HG03469 (cell line): ENCODE data around the gene PLP2.

ENCODE experiments used
- ATAC-seq: cut with Tn5 transposase; IDR thresholded peaks from one replicate; pipeline ENCODE4 v1.9.1; 2021; ENCODE audit warnings: mild to moderate bottlenecking, moderate library complexity, moderate number of reproducible peaks; ENCODE audit not compliant: unreplicated experiment

Gene PLP2

DNA sequence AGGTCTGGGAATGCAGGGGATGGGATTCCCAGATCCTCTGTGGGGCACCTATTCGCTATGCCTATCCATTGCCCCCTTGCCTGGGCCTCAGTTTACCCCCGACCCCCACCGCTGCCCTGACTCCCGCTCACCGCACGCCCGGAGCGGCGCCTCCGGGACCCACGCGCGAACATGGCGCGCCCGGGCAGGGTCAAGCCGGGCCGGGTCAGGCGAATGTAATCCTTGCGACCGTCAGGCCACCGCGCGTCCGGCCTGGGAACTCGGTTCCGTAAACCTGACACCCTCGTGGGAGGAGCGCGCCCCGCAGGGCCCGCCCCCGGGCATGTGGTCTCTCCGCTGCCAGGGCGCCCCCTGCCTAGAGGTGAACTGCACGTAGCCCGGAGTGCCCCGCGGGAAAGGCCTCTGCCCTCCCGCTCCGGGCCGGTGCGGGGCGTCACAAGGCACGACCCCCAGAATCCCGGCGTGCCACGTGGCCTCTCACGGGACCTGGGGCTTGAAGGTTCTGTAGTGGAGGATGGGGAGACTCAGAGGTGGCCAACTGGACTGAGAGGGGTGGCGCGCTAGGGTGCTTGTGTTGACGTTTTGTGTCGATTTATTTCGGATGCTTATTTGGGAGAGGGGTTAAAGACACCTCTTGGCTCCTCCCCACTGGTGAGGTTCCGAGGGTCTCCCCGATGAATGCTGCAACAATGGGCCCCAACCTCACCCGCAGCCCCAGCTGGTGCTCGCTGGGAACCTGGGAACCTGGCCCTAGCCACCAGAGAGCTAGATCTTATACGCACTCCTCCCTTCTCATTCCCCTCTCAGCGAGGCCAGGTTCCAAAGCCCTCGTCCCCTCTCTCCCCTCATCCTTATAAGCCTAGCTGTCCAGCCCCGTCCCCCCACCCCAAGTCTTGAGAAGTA is 14.7 kb downstream of the PLP2 start, which contains the start of gene PRICKLE3:
Gene PRICKLE3, minus strand, starts transcription at position 249 of the 903 bp plus-strand sequence. Its CDS starts 76 bp downstream, at position 173.
- ATAC-seq: peak; percentile 27

DNA sequence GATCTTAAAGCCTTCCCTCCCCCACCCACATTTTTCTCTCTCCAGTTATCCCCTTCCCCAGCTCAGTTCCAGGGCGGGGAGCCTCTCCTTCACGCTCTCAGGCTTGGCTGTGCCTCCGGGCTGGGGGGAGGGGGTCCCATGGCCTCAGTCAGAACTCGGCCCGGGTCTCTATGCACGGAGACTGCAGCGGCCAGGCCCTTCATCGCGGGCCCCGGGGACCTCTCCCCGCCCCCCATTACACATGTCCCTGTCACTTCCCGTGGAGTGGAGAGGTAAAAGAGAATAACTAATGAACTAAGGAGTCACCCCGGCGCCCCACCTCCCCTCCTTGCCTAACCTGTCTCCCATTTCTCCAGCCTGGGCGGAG is 15.3 kb downstream of the PLP2 start:
- no peak for ATAC-seq

DNA sequence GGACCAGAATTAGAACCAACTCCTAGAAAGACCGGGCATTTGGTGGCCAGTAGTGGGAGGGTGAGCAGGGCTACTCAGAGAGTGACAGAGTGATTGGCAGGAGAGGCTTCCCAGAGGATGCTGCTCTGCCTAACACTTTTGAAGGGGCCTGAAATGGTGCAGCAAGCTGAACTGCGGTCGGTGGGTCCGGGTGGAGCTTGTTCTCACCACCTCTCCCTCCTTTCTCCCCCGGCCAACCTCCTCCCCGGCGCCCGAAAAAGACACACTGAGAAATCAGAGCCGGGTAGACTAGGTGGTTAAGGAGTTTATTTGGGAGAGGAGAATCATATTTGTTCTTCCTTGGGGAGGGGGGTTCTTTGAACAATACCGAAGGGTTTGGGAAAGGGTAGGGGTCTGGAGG is 15.8 kb downstream of the PLP2 start:
- ATAC-seq: no peak

DNA sequence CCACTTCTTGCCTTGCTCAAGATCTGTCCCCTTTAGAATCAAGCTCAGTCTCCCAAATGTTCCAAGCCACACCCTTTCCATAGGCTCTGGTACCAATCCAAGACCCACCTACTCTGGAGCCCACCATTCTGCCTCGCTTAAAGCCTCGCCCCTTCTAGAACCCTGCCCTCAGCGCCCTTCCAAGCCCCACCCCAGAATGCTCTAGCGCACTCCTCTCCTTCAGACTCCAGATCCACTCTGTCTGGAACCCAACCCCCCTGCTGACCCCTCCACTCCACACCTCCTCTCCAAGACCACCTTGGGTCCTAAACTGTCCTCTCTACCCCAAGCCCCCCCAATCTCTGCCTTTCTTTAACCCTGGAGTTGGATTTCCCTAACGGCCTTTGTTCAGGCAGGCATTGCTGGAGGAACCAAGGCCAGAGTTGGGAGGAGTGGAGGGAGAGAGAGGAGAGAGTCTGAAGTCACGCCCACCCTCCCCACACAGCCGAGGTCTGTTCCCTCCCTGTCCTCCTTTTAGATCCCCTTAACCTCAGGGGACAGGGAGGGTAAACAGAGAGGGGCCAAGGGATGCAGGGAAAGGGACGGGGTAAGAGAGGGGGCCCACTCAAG is 16.9 kb downstream of the PLP2 start:
- no peak for ATAC-seq

DNA sequence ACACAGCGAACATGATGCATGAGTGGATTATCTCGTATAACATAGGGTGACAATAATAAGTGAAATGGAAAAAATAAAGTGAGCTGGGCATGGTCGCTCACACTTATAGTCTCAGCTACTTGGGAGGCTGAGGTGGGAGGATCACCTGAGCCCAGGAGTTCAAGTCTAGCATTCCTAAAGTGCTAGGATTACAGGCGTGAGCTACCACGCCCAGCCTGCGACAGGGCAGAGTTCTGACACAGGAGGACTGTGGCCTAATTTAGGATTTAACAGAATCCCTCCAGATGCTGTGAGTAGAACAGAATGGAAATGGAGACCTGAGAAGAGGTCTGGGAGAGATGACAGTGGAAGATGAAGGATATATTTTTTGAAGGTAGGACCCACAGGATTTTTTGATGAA is 17.9 kb downstream of the PLP2 start:
- no peak for ATAC-seq

DNA sequence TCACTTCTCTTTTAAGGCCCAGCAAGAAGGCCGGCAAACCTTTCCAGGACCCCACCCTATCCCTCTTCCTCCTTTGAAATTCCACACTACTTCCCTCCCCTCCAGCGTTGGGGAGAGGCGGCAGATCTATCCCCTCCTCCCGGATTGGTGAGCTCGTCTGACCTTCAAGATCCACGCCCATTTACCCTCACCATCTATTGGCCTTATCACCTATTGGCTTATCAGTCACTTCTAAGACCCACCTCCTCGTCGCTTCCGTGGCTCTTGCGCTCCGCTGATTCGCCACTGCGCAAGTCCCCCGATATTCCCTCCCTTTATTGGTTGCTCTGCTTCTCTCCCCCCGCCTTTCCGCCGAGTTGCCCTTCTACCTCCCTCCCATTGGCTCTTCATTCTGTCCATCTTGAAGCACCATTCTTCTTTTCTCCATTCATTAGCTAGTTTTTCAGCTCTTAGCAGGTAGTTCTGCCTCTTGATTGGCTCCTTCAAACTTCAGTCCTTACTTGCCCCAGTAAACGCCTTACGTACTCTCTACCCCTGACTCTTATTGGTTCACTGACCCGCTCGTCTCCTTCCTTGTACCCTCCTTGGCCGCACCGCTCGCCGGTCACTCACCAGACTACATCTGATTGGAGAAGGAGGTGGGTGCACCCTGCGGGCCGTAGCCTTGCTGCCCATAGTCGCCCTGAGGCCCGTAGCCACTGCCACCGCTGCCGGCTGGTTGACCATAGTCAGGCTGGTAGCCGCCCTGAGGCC is 19.3 kb downstream of the PLP2 start:
- peak; percentile 72 for ATAC-seq

DNA sequence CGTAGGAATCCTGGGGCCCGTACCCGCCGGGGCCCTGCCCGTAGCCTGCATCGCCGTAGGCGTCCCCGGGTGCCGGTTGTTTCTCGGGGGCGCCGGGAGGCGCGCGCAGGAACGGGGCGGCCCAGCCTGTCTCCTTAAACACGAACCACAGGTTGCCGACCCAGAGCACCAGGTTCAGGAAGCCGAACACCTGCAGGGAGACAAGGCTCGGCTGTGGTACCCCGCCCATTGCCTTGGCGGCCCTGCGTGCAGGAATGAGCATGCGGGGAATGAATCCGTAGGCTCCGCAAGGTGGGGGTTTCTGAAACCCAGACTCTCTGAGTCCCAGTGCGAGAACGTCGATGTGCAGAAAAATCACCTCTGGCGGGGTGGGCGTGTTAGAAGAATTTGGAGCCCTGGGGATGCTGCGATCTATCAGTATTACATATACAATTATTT is 19.9 kb downstream of the PLP2 start:
- ATAC-seq: peak; percentile 2

DNA sequence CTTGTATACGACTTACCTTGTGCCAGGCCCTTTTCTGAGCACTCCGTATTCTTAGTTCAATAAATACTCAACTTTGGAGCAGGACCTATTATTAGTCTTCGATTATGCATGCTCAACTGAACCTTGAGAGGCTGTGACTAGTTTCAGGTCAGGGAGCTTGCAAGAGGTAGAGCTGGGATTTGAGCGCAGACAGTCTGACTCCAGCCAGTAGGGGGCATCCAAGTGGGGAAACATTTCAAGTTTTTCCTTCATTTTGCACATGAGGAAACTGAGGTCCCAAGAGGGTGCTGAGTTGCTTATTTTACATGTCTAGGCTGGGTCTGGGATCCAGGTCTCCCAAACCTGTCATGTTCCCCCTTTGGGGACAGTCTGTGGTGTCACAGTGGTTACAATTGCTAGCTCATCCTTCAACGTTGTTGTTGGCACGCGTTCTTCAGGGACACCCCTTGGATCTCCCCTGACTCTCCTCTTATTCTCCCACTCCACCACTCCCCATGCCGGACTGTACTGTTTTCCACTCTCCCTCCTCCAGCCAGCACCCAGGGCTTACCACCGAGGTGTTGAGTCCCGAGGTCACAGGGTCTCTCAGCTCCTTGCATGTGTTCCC is 21.1 kb downstream of the PLP2 start:
- ATAC-seq: no peak

DNA sequence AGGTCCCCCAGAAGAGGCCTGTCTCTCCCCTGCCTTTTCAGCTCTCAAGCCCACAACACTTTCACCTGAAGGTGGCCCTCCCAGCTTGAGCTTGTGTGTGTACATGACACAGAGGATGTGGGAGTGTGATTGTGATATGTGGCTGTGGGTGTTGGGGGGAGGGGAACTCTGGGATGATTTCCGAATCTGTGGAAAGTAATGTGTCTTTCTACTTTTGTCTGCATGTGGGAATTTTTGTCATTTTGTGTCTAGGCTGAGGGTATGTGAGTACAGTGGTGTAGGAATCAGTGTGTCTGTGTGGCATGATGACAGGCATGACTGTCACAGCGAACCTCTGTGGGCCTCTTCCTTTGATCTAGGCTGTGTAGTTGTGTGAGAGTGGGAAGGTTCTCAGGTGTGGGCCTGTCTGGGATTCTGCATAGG is 21.9 kb downstream of the PLP2 start:
- no peak for ATAC-seq

DNA sequence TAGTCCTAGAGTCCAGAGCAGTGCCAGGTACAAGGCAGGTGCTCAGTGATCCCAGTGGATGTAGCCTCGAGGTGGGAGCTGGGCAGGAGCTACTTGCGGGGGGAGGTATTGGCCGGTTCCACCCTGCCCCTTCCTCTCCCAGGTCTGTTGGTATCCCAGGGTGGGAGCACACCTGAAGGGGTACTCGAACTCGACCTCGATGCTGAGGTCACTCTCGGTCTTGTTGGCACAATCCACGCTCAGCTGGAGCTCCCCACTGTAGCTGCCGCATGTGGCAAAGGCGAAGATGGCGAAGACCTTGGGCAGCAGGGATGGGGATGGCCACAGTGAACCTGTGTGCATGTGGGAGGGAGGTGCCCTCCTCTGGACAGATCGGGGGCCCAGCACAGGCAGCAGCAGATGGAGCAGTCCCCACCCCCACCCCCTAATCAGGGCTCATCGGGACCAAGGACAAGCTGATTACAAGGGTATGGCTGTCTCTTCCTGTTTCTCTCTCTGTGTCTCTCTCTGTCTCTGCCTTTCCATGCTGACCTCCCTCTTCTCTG is 25.9 kb downstream of the PLP2 start:
- ATAC-seq: no peak

DNA sequence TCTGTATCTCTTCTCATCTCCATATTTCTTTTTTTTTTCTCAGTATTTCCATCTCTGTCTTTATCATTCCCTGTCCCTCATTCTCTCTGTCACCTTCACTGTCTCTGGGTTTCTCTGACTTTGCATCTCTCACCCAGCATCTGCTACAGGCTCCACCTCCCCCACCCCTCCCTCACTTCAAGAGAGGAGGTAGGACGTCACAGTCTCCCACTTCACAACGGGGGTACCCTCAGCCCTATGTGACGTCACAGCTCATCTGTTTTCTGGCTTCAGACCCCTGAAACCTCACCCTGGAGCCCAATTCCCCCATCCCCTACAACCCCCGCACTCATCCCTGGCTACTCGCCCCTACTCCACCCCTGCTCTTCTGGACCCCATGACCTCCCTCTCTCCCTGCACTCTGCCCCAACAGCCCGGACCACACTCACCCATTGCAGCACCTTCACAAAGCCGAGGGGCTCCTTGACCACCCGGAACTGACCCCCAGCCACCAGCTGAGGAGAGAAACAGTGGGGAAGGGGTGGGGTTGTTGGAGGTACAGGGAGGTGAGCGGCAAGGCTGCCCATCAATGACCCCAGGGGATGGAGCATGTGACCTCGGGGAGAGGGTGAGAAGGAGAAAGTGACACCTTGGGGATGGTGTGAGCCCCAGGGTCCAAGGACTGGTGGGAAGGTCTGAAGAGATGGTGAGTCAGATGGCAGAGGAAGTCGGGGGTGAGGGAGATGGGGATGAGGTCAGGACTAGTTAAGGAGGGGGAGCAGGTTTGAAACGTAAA is 27.0 kb downstream of the PLP2 start:
- no peak for ATAC-seq

DNA sequence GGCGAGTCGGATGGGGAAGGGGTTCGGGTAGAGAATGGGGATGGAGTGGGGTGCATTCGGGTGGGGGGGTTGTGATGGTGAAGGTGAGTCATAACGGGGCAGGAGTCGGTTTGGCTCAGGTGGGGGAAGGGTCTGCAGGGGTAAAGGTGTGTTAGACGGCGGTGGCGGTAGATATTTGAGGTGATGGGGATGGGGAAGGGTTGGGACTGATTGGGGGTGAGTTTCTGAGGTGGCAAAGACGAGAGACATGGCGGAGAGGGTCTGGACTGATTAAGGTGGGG is 27.6 kb downstream of the PLP2 start:
- ATAC-seq: no peak

DNA sequence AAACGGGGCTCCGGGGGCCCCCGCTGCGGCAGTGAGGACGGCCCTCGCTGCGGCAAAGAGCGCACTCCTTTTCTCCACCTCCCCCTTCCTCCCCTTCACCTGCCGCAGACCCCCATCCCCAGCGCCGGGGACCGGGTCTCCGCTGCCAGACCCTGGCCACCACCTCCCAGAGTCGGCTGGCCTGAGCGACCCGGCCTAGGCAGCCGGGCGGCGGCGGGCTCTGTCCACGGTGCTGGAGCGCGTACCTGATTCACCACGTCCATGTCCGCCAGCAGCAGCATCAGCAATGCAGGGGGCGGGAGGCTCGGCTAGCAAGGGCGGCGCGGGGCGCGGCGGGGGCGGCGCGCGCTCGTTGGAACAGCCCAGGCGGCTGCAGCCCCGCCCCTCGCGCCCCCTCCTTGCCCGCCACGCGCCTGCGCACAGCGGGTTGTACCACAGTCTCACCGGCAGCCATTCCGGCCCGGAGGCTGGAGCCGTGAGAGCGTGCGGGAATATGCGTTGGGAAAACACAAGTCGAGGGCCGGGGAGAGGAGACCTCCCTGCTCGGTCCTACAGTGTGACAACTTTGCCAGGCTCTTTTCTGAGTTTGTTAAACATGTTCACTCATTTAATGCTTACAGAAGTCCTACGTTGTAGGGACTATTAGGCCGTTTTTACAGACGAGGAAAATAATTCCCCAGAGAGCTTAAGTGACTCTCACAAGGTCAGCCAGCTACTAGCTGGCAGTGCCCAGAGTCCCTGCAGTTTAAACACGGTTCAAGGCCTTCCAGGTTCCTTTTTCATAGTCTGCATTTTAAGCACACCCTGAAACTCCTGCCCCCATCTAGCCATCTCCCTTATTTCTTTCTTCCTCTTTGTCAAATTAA is 28.4 kb downstream of the PLP2 start, which contains the start of gene SYP:
Gene SYP, minus strand, starts transcription at position 288 of the 866 bp plus-strand sequence. Its CDS starts 7 bp downstream, at position 281.
- peak; percentile 81 for ATAC-seq

DNA sequence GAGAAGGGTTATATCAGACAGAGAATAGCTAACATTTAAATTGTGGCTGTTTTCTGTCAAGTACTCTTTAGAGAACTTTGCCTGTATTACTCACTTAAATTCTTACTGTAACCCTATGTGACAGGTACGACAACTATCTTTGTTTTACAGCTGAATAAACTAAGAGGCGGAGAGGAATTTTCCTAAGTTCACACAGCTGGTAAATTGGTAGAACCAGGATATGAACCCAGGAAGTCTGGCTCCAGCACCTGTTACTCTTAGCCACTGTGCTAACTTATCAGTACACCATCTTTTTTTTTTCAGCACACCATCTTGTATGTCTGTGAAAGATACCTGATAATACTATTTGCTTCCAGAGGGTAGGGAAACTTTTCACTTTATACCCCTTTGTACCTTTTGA is 30.3 kb downstream of the PLP2 start:
- ATAC-seq: no peak

DNA sequence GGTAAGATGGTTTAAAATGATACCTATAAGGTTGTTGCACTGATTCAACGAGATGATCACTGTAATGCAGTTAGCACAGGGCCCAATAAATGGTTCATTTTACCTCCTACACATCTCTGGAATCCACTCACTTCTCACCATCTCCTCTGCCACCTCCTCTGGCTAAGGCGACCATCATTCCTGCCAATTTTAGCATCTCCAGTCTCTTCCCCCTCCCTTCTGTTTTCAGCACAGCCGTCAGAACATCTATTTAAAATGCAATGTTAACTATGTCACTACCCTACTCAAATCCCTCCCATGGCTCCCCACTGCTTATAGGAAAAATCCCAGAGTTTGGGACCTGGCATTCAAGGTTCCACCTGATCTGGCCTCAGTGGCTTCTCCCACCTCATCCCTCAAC is 31.8 kb downstream of the PLP2 start:
- no peak for ATAC-seq

DNA sequence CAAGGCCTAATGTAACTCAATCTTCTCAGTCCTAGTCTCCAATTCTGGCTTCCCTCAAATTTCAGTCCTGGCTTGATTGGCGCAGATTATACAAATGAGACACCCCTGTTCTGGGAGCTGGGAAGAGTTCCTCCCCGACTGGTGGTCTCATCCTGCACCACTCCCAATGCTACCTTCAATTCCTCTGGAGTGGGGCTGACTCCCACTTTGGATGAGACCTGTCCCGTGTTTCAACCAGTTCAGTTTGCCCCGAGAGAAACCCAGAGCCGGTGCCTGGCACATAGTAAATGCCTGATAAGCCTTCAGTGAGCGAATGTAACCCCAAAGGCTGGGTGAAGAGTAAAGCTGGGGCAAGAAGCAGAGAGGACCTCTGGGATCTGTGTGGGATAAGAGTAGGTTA is 32.3 kb downstream of the PLP2 start:
- no peak for ATAC-seq

DNA sequence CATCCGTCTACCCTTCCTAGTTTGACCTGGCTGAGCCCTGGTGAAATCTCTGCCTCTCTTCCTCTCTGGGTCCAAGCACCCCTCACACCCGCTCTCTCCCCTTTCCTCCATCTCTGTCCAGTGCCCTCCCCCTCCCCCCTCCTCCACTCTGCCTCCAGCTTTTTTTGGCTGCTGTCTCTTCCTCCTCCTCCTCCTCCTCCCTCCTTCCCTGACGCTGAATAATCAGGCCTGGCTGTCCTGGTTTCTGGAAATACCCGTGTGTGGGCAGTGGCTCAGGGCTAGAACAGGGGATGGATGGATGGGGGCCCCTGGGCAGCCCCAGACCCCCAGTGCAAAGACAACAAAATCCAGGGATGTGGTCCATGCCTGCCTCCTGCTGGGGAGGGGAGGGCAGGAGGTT is 33.0 kb downstream of the PLP2 start:
- ATAC-seq: no peak

DNA sequence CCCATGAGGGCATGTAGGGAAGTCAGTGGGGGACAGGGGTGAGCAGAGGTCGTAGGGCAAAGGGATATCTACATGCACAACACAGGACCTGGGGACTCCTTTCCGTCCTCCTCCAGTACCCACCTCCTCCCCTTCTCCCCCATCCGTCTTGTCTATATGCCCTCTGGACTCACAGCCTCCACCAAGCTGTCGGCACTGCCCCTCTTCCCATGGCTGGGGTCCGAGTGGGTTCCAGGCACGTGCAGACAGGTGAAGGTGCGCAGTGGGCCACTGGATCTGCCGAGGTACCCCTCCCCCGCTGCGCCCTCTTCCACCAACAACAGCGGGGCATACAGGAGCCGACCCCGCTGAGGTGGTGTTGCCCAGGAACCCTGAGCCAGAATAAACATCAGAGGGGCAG is 33.7 kb downstream of the PLP2 start:
- no peak for ATAC-seq

DNA sequence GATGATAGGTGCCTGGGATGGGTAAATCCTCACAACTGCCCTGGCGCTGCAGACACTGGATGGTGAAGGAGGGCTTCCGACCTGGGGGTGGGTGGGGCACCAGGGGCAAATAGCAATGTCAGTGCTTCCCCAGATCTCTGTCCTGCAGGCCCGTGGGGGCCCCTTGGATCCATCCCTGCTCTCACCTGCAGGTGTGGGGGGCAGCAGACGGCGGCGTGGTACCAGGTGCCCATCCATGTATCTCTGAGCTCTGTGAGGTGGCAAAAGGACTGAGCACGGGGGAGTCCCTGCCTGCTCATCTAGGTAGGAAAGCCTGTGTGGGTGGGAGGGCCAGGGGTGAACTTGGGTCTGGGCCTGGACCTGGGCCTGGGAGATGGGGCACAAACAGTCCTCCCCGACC is 34.8 kb downstream of the PLP2 start:
- ATAC-seq: no peak
